T-helper 17 cell (primary cell): ENCODE results near the gene TM6SF1. TPM values are rescaled to one million over a fixed set of nuclear protein-coding genes. Genes with fewer than 3 reads are reported as not detected.
"Not testable (repeated sequence)": the region's sequence is repeated elsewhere in the genome, so short reads cannot be mapped to it uniquely, and the experiment has no call there.

Experiments
- ATAC-seq: fragments of 150-1000 bp; cut with Tn5 transposase; 2 replicates; pipeline ENCODE4 v1.10.0; 2021; ENCODE audit warnings: mild to moderate bottlenecking, moderate library complexity
- DNase-seq, 3 donors: peaks; one replicate each; pipeline versions ENCODE4 v3.0.0 to v3.0.0-alpha.2; 2020 to 2021
- H3K9me3 ChIP-seq: one replicate; pipeline ENCODE4 v1.7.0; 2013; ENCODE audit warnings: low read length, mild to moderate bottlenecking; ENCODE audit not compliant: control insufficient read depth, poor library complexity, severe bottlenecking
- H3K27ac Mint-ChIP-seq: one replicate; pipeline ENCODE4 v1.8.0; 2022; ENCODE audit warnings: mild to moderate bottlenecking, moderate library complexity, mixed read lengths
- H3K27me3 Mint-ChIP-seq: one replicate; pipeline ENCODE4 v1.8.0; 2022; ENCODE audit warnings: mixed read lengths
- H3K36me3 Mint-ChIP-seq: one replicate; pipeline ENCODE4 v1.8.0; 2022; ENCODE audit warnings: low read depth, mixed read lengths
- H3K4me1 Mint-ChIP-seq: one replicate; pipeline ENCODE4 v1.8.0; 2022; ENCODE audit warnings: mild to moderate bottlenecking, mixed read lengths
- H3K4me3 Mint-ChIP-seq: one replicate; pipeline ENCODE4 v1.8.0; 2022; ENCODE audit warnings: mild to moderate bottlenecking, moderate library complexity, mixed read lengths
- total RNA-seq, 4 donors: library from RNA in 2 of 4; stranded (reverse) in 2 of 4; gene quantifications; one replicate each; pipeline ENCODE4 v1.2.3 and lab custom pipeline; 2022 to 2026

The TM6SF1 gene
- total RNA-seq, 2 donors from 2014 or later: 0.85 to 4.3 TPM

GRCh38 chr15:83077491-83078230 lies 29.8 kb upstream of the TM6SF1 start:
- ATAC-seq: no peak
- no peak for DNase-seq
- Mint-ChIP-seq H3K36me3 (peaks cover 4% of the 10 kb centered on the region), H3K27ac (no peak overlapping the region), H3K4me3 (no peak overlapping the region), H3K4me1 (no peaks in the 10 kb centered on the region), H3K27me3 (peaks cover 35% of the 10 kb centered on the region)
- H3K9me3 ChIP-seq: no peaks in the 10 kb centered on the region

GRCh38 chr15:83078712-83079111 lies 28.7 kb upstream of the TM6SF1 start:
- H3K9me3 ChIP-seq: no peaks in the 10 kb centered on the region
- DNase-seq: no peak
- H3K4me3 Mint-ChIP-seq: no peak overlapping the region
- peaks cover 37% of the 10 kb centered on the region for H3K27me3 Mint-ChIP-seq
- H3K36me3 Mint-ChIP-seq: peaks cover 4% of the 10 kb centered on the region
- H3K4me1 Mint-ChIP-seq: no peaks in the 10 kb centered on the region
- ATAC-seq: no peak
- no peak overlapping the region for H3K27ac Mint-ChIP-seq

- ATAC-seq (no peak), DNase-seq (no peak)
- H3K4me3 Mint-ChIP-seq: no peak overlapping the region
- no peak overlapping the region for H3K27ac Mint-ChIP-seq
- H3K27me3 Mint-ChIP-seq: peaks cover 42% of the 10 kb centered on the region
- H3K36me3 Mint-ChIP-seq: peaks cover 2% of the 10 kb centered on the region
- peaks cover 2% of the 10 kb centered on the region for H3K9me3 ChIP-seq
- H3K4me1 Mint-ChIP-seq: no peaks in the 10 kb centered on the region
These were observed 26.0 kb upstream of the TM6SF1 start for GRCh38 chr15:83081256-83082014.

GRCh38 chr15:83082730-83083386 lies 24.6 kb upstream of the TM6SF1 start:
- peaks cover 2% of the 10 kb centered on the region for H3K9me3 ChIP-seq
- Mint-ChIP-seq H3K27me3 (peaks cover 43% of the 10 kb centered on the region), H3K36me3 (peaks cover 2% of the 10 kb centered on the region), H3K4me3 (no peak overlapping the region), H3K27ac (no peak overlapping the region), H3K4me1 (no peaks in the 10 kb centered on the region)
- ATAC-seq (no peak), DNase-seq (no peak)

- not testable (repeated sequence) for H3K4me3 Mint-ChIP-seq, H3K4me1 Mint-ChIP-seq, H3K36me3 Mint-ChIP-seq, H3K27ac Mint-ChIP-seq, ATAC-seq, H3K9me3 ChIP-seq, DNase-seq
- peaks cover 28% of the 10 kb centered on the region for H3K27me3 Mint-ChIP-seq
These were observed 22.0 kb upstream of the TM6SF1 start for GRCh38 chr15:83085461-83085860.

- not testable (repeated sequence) for H3K36me3 Mint-ChIP-seq
These were observed 21.4 kb upstream of the TM6SF1 start for GRCh38 chr15:83085864-83086552.

GRCh38 chr15:83087576-83087975 lies 19.9 kb upstream of the TM6SF1 start:
- H3K9me3 ChIP-seq: peaks cover 2% of the 10 kb centered on the region
- Mint-ChIP-seq H3K27me3 (peaks cover 31% of the 10 kb centered on the region), H3K36me3 (peaks cover 3% of the 10 kb centered on the region), H3K27ac (no peak overlapping the region), H3K4me3 (no peak overlapping the region), H3K4me1 (peaks cover 4% of the 10 kb centered on the region)
- ATAC-seq (no peak), DNase-seq (no peak)

More at GRCh38 chr15:83085864-83086552, 21.4 kb upstream of the TM6SF1 start:
- DNase-seq, H3K27ac Mint-ChIP-seq, H3K9me3 ChIP-seq, ATAC-seq, H3K4me3 Mint-ChIP-seq, H3K4me1 Mint-ChIP-seq: not testable (repeated sequence)
- peaks cover 28% of the 10 kb centered on the region for H3K27me3 Mint-ChIP-seq

- Mint-ChIP-seq H3K27me3 (peaks cover 34% of the 10 kb centered on the region), H3K36me3 (peaks cover 3% of the 10 kb centered on the region), H3K27ac (no peak overlapping the region), H3K4me3 (no peak overlapping the region), H3K4me1 (peaks cover 4% of the 10 kb centered on the region)
- no peak for DNase-seq
- no peak for ATAC-seq
- peaks cover 2% of the 10 kb centered on the region for H3K9me3 ChIP-seq
These were observed 18.6 kb upstream of the TM6SF1 start for GRCh38 chr15:83088876-83089275.

- no peak for DNase-seq
- Mint-ChIP-seq H3K27me3 (peaks cover 28% of the 10 kb centered on the region), H3K36me3 (peaks cover 3% of the 10 kb centered on the region), H3K4me1 (peaks cover 4% of the 10 kb centered on the region), H3K4me3 (no peak overlapping the region), H3K27ac (no peak overlapping the region)
- ATAC-seq: no peak
- H3K9me3 ChIP-seq: peaks cover 2% of the 10 kb centered on the region
These were observed 17.0 kb upstream of the TM6SF1 start for GRCh38 chr15:83090465-83090864.

- H3K27me3 Mint-ChIP-seq: peaks cover 30% of the 10 kb centered on the region
- ATAC-seq, DNase-seq, H3K27ac Mint-ChIP-seq, H3K4me1 Mint-ChIP-seq, H3K36me3 Mint-ChIP-seq, H3K9me3 ChIP-seq, H3K4me3 Mint-ChIP-seq: not testable (repeated sequence)
These were observed 15.5 kb upstream of the TM6SF1 start for GRCh38 chr15:83091965-83092308.

GRCh38 chr15:83092309-83092976 lies 15.0 kb upstream of the TM6SF1 start:
- Mint-ChIP-seq H3K36me3 (peaks cover 3% of the 10 kb centered on the region), H3K4me3 (no peak overlapping the region), H3K27me3 (peaks cover 26% of the 10 kb centered on the region), H3K27ac (no peak overlapping the region), H3K4me1 (peaks cover 4% of the 10 kb centered on the region)
- DNase-seq: no peak
- no peaks in the 10 kb centered on the region for H3K9me3 ChIP-seq
- ATAC-seq: peak; percentile 36

GRCh38 chr15:83094583-83094982 lies 12.9 kb upstream of the TM6SF1 start:
- no peak for ATAC-seq
- H3K4me1 Mint-ChIP-seq: peaks cover 4% of the 10 kb centered on the region

More at GRCh38 chr15:83094583-83094982, 12.9 kb upstream of the TM6SF1 start:
- H3K36me3 Mint-ChIP-seq: no peaks in the 10 kb centered on the region
- peaks cover 2% of the 10 kb centered on the region for H3K9me3 ChIP-seq
- peaks cover 18% of the 10 kb centered on the region for H3K27me3 Mint-ChIP-seq
- no peak for DNase-seq
- no peak overlapping the region for H3K4me3 Mint-ChIP-seq
- no peak overlapping the region for H3K27ac Mint-ChIP-seq
